Testis (tissue), 2 donors: Measurements from ENCODE around the gene PPP1R12A.

ENCODE experiments used
- POLR2A ChIP-seq: fragments of 450-650 bp; IDR thresholded peaks from one replicate; pipeline ENCODE4 v1.6.1; 2017; ENCODE audit warnings: antibody characterized with exemption, mild to moderate bottlenecking, moderate library complexity
- TF ChIP-seq, protein P1 (sequence below), 3 experiments: fragments of 450-650 bp in 2 of 3; fragments of 200-600 bp in 1 of 3; sonication (generic) in 1 of 3; IDR thresholded peaks; one replicate each; pipeline ENCODE4 v1.5.1; 2016 to 2019; ENCODE audit warnings: antibody characterized with exemption in 3 of 3, mild to moderate bottlenecking in 2 of 3, moderate library complexity in 1 of 3

DNA sequence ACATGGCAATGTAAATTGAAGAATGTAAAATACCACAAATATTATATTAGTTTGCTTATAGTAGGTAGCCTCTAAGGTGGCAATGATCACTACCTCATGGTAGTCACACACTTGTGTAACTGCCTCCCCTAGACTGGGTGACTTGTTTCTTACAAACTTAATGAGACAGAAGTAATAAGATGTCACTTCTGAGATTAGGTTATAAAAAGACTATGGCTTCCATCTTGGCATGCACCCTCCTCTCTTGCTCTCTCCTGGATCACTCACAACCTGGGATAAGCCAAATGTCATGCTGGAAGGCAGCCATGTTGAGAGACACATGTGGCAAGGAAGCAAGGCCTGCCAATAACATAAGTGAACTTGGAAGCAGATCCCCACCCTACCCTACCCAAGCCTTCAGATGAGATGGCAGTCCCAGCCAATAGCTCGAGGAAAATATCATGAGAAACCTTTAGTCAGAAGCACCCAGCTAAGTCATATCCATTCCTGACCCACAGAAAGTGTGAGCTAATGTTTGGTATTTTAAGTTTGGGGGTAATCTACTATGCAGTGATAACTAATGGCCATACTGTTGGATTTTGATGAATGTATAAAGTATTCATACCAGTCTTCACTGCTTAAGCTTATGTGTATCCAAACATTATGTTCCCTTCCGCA lies 43.3 kb downstream of the PPP1R12A start:
- TF ChIP-seq, protein P1, sequence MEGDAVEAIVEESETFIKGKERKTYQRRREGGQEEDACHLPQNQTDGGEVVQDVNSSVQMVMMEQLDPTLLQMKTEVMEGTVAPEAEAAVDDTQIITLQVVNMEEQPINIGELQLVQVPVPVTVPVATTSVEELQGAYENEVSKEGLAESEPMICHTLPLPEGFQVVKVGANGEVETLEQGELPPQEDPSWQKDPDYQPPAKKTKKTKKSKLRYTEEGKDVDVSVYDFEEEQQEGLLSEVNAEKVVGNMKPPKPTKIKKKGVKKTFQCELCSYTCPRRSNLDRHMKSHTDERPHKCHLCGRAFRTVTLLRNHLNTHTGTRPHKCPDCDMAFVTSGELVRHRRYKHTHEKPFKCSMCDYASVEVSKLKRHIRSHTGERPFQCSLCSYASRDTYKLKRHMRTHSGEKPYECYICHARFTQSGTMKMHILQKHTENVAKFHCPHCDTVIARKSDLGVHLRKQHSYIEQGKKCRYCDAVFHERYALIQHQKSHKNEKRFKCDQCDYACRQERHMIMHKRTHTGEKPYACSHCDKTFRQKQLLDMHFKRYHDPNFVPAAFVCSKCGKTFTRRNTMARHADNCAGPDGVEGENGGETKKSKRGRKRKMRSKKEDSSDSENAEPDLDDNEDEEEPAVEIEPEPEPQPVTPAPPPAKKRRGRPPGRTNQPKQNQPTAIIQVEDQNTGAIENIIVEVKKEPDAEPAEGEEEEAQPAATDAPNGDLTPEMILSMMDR (IDR thresholded peaks at IDR 0.05) = no peak
- TF ChIP-seq POLR2A = no peak
